Hepatocyte (in vitro differentiated cells): Measurements from ENCODE around the gene MRGPRF. TPM values are rescaled to one million over a fixed set of nuclear protein-coding genes. Genes with fewer than 3 reads are reported as not detected.
A peak's percentile ranks its signal among the peaks of the same experiment; 100 is the strongest.

Source experiments
- DNase-seq: peaks from one replicate; pipeline ENCODE4 v3.0.0-alpha.2; 2016; ENCODE audit warnings: low spot score
- H2AFZ ChIP-seq: fragments of 200-600 bp; sonication (generic); 2 replicates; pipeline ENCODE4 v1.6.0; 2016; ENCODE audit warnings: antibody characterized with exemption, mild to moderate bottlenecking
- H3K27ac ChIP-seq: fragments of 200-600 bp; sonication (generic); 2 replicates; pipeline ENCODE4 v1.5.1; 2016; ENCODE audit warnings: mild to moderate bottlenecking
- H3K27me3 ChIP-seq: fragments of 200-600 bp; sonication (generic); 2 replicates; pipeline ENCODE4 v1.6.1; 2016
- H3K36me3 ChIP-seq: fragments of 200-600 bp; sonication (generic); replicated peaks from 2 replicates; pipeline ENCODE4 v1.5.1; 2016; ENCODE audit warnings: low read depth; ENCODE audit not compliant: insufficient read depth
- H3K4me1 ChIP-seq: fragments of 200-600 bp; sonication (generic); 2 replicates; pipeline ENCODE4 v1.5.1; 2016; ENCODE audit warnings: mild to moderate bottlenecking, moderate library complexity; ENCODE audit not compliant: insufficient read depth
- H3K4me2 ChIP-seq: fragments of 200-600 bp; sonication (generic); 2 replicates; pipeline ENCODE4 v1.6.0; 2016
- H3K4me3 ChIP-seq: fragments of 200-600 bp; sonication (generic); 2 replicates; pipeline ENCODE4 v1.5.1; 2016; ENCODE audit warnings: mild to moderate bottlenecking
- H3K79me2 ChIP-seq: fragments of 200-600 bp; sonication (generic); 2 replicates; pipeline ENCODE4 v1.6.0; 2017; ENCODE audit warnings: mild to moderate bottlenecking
- H3K9me2 ChIP-seq: fragments of 200-600 bp; sonication (generic); replicated peaks from 2 replicates; pipeline ENCODE4 v1.6.0; 2017; ENCODE audit warnings: mild to moderate bottlenecking; ENCODE audit not compliant: insufficient read depth
- H3K9me3 ChIP-seq: fragments of 200-600 bp; sonication (generic); 2 replicates; pipeline ENCODE4 v1.5.1; 2016; ENCODE audit warnings: low read depth, mild to moderate bottlenecking
- H4K20me1 ChIP-seq: fragments of 200-600 bp; sonication (generic); 2 replicates; pipeline ENCODE4 v1.6.0; 2016; ENCODE audit warnings: mild to moderate bottlenecking; ENCODE audit not compliant: insufficient read depth, poor library complexity, severe bottlenecking
- CTCF ChIP-seq: fragments of 200-600 bp; sonication (generic); IDR thresholded peaks from 2 replicates; pipeline ENCODE4 v1.5.1; 2016; ENCODE audit warnings: antibody characterized with exemption, mild to moderate bottlenecking; ENCODE audit not compliant: poor library complexity
- EZH2 ChIP-seq: fragments of 200-600 bp; sonication (generic); IDR thresholded peaks from 2 replicates; pipeline ENCODE4 v1.6.1; 2016; ENCODE audit warnings: antibody characterized with exemption, mild to moderate bottlenecking, borderline replicate concordance
- EZH2phosphoT487 ChIP-seq: fragments of 200-600 bp; sonication (generic); IDR thresholded peaks from one replicate; pipeline ENCODE4 v1.6.1; 2018; ENCODE audit warnings: antibody characterized with exemption, mild to moderate bottlenecking, low read depth, moderate library complexity; ENCODE audit not compliant: unreplicated experiment, severe bottlenecking
- WGBS: methylation state at CpG from one replicate; pipeline ENCODE4 v1.1.6; 2016; ENCODE audit warnings: low lambda C conversion rate; ENCODE audit errors: missing lambda C conversion rate; 5-methylcytosine and 5-hydroxymethylcytosine counted together
- polyA plus RNA-seq: library from polyadenylated mRNA; unstranded; fragments of >200 nt; fragmentation: Nextera tagmentation; extraction: Ambion mirVana; gene quantifications from 2 replicates; pipeline ENCODE4 v1.2.1, GENCODE V29; 2016
- total RNA-seq: library from RNA; depleted of rRNA; stranded (reverse); fragments of >200 nt; gene quantifications from 2 replicates; pipeline ENCODE4 v1.2.3, GENCODE V29; 2014

MRGPRF gene
- total and polyA plus RNA-seq, 2 experiments from 2014 or later: 6.5 to 7.5 TPM

- Histone ChIP-seq H3K27me3 (no peaks in the 10 kb centered on the region), H3K9me3 (no peaks in the 10 kb centered on the region), H4K20me1 (no peaks in the 10 kb centered on the region), H3K4me3 (no peak overlapping the region), H3K9me2 (no peaks in the 10 kb centered on the region), H3K79me2 (no peaks in the 10 kb centered on the region), H3K36me3 (no peaks in the 10 kb centered on the region), H2AFZ (no peak overlapping the region), H3K4me2 (no peak overlapping the region), H3K27ac (no peak overlapping the region), H3K4me1 (peaks cover 14% of the 10 kb centered on the region)
- no peak for DNase-seq
- TF ChIP-seq CTCF: no peak
- TF ChIP-seq EZH2: no peak
- TF ChIP-seq EZH2phosphoT487: no peak
- 85% methylated on average over 13 of the region's 13 CpGs for WGBS
These were observed 5.9 kb upstream of the MRGPRF start for GRCh38 chr11:69018924-69019323.

GRCh38 chr11:69017951-69018350, 4.9 kb upstream of the MRGPRF start:
- Histone ChIP-seq H3K9me3 (no peaks in the 10 kb centered on the region), H3K9me2 (no peaks in the 10 kb centered on the region), H3K27me3 (no peaks in the 10 kb centered on the region), H3K4me2 (no peak overlapping the region), H3K4me3 (no peak overlapping the region), H3K4me1 (peaks cover 24% of the 10 kb centered on the region), H4K20me1 (no peaks in the 10 kb centered on the region), H3K79me2 (no peaks in the 10 kb centered on the region), H2AFZ (no peak overlapping the region), H3K36me3 (no peaks in the 10 kb centered on the region), H3K27ac (no peak overlapping the region)
- DNase-seq: no peak
- 89% methylated on average over 10 of the region's 10 CpGs for WGBS
- TF ChIP-seq CTCF (no peak), EZH2phosphoT487 (no peak)

- Histone ChIP-seq H3K9me3 (no peaks in the 10 kb centered on the region), H3K27ac (peak overlapping the region; percentile 93), H3K4me2 (peak overlapping the region; percentile 76), H3K9me2 (no peaks in the 10 kb centered on the region), H3K27me3 (no peaks in the 10 kb centered on the region), H4K20me1 (no peaks in the 10 kb centered on the region), H3K79me2 (no peaks in the 10 kb centered on the region), H2AFZ (no peak overlapping the region), H3K36me3 (no peaks in the 10 kb centered on the region), H3K4me1 (peaks cover 49% of the 10 kb centered on the region), H3K4me3 (no peak overlapping the region)
- TF ChIP-seq EZH2 (no peak), CTCF (no peak), EZH2phosphoT487 (no peak)
- DNase-seq: no peak
- 77% methylated on average over 9 of the region's 9 CpGs for WGBS
These were observed 2.0 kb upstream of the MRGPRF start for GRCh38 chr11:69014898-69015549.
